SK-N-SH (cell line): ENCODE results near the gene CACNA1A. TPM values are rescaled to one million over a fixed set of nuclear protein-coding genes. Genes with fewer than 3 reads are reported as not detected.

Experiments
- CTCF ChIA-PET: fragments of 300-600, 350-600 bp; formaldehyde crosslinking; extraction: SDS; loops from one replicate; lab custom pipeline; 2021; lab: Yijun Ruan, JAX
- POLR2A ChIA-PET: fragments of 350-600 bp; sonication (Branson Sonifier 250); formaldehyde crosslinking; extraction: SDS; loops from one replicate; lab custom pipeline; 2020; ENCODE audit warnings: antibody characterized with exemption, inconsistent platforms; lab: Yijun Ruan, JAX
- DNase-seq: peaks from one replicate; pipeline ENCODE4 v3.0.0; 2012
- H2AFZ ChIP-seq: fragments of 200-600 bp; sonication (generic); 2 replicates; pipeline ENCODE4 v1.8.1; 2016; ENCODE audit warnings: antibody characterized with exemption, mild to moderate bottlenecking, low read depth
- H3F3A ChIP-seq: fragments of 200-600 bp; sonication (generic); replicated peaks from 2 replicates; pipeline ENCODE3; 2016; ENCODE audit warnings: antibody characterized with exemption, mild to moderate bottlenecking; ENCODE audit not compliant: insufficient read depth
- H3K27ac ChIP-seq, 2 experiments: fragments of 200-500 bp in 1 of 2; fragments of 200-600 bp in 1 of 2; sonication (Bioruptor generic) in 1 of 2; sonication (generic), shearing (Covaris generic) in 1 of 2; 2 replicates each; pipeline versions ENCODE4 v1.5.1 to v1.6.1; 2014 to 2016; ENCODE audit warnings: low read depth in 2 of 2, inconsistent platforms in 1 of 2, low read length in 1 of 2, mild to moderate bottlenecking in 1 of 2, mixed read lengths in 1 of 2
- H3K27me3 ChIP-seq: fragments of 200-600 bp; sonication (generic), shearing (Covaris generic); 2 replicates; pipeline ENCODE4 v1.6.1; 2016; ENCODE audit warnings: mixed run types; ENCODE audit not compliant: insufficient read depth
- H3K36me3 ChIP-seq, 2 experiments: fragments of 200-500 bp in 1 of 2; fragments of 200-600 bp in 1 of 2; sonication (Bioruptor generic) in 1 of 2; sonication (generic) in 1 of 2; replicated peaks in 1 of 2; 2 replicates each; pipeline versions ENCODE3 to v1.5.1; 2014 to 2016; ENCODE audit warnings: low read length in 1 of 2, mild to moderate bottlenecking in 1 of 2; ENCODE audit not compliant: insufficient read depth in 2 of 2, control insufficient read depth in 1 of 2
- H3K4me1 ChIP-seq, 2 experiments: fragments of 200-500 bp in 1 of 2; fragments of 200-600 bp in 1 of 2; sonication (Bioruptor generic) in 1 of 2; sonication (generic), shearing (Covaris generic) in 1 of 2; 2 replicates each; pipeline versions ENCODE4 v1.5.1 to v1.6.1; 2014 to 2016; ENCODE audit warnings: low read depth in 1 of 2, low read length in 1 of 2, mixed run types in 1 of 2; ENCODE audit not compliant: insufficient read depth in 2 of 2, control insufficient read depth in 1 of 2
- H3K4me2 ChIP-seq: fragments of 200-600 bp; sonication (generic), shearing (Covaris generic); 2 replicates; pipeline ENCODE4 v1.6.1; 2017; ENCODE audit warnings: mixed run types
- H3K4me3 ChIP-seq, 2 experiments: fragments of 200-500 bp in 1 of 2; fragments of 200-600 bp in 1 of 2; sonication (Bioruptor generic) in 1 of 2; sonication (generic), shearing (Covaris generic) in 1 of 2; 2 replicates each; pipeline versions ENCODE4 v1.5.1 to v1.8.1; 2014 to 2016; ENCODE audit warnings: low read depth in 2 of 2, inconsistent platforms in 1 of 2, low read length in 1 of 2, mild to moderate bottlenecking in 1 of 2, mixed read lengths in 1 of 2, moderate library complexity in 1 of 2
- H3K79me2 ChIP-seq: fragments of 200-600 bp; sonication (generic); 2 replicates; pipeline ENCODE4 v1.8.1; 2017; ENCODE audit warnings: mild to moderate bottlenecking; ENCODE audit not compliant: insufficient read depth
- H3K9ac ChIP-seq: fragments of 200-600 bp; sonication (generic); 2 replicates; pipeline ENCODE4 v1.6.1; 2017; ENCODE audit warnings: mixed run types
- H3K9me2 ChIP-seq: fragments of 200-600 bp; sonication (generic); 2 replicates; pipeline ENCODE4 v1.6.1; 2017; ENCODE audit warnings: mixed run types
- H3K9me3 ChIP-seq: fragments of 200-600 bp; sonication (generic); 2 replicates; pipeline ENCODE4 v1.6.1; 2017; ENCODE audit warnings: mixed run types, mild to moderate bottlenecking, moderate library complexity
- H4K20me1 ChIP-seq: fragments of 200-600 bp; sonication (generic); 2 replicates; pipeline ENCODE4 v1.6.1; 2017; ENCODE audit warnings: mild to moderate bottlenecking, mixed run types; ENCODE audit not compliant: insufficient read depth
- CTCF ChIP-seq: fragments of 200-600 bp; sonication (generic); IDR thresholded peaks from 2 replicates; pipeline ENCODE4 v1.6.1; 2017; ENCODE audit warnings: antibody characterized with exemption, mild to moderate bottlenecking, moderate library complexity
- ELF1 ChIP-seq: IDR thresholded peaks from 2 replicates; pipeline ENCODE4 v1.4.0; 2012
- EP300 ChIP-seq, 2 experiments: IDR thresholded peaks; 2 replicates each; pipeline versions ENCODE4 v1.4.0 to v1.6.1; 2012; ENCODE audit warnings: borderline replicate concordance in 1 of 2, low read depth in 1 of 2, low read length in 1 of 2
- EZH2phosphoT487 ChIP-seq: fragments of 200-600 bp; sonication (generic); IDR thresholded peaks from 2 replicates; pipeline ENCODE4 v1.6.1; 2017; ENCODE audit warnings: low read depth, mixed run types, mild to moderate bottlenecking, antibody characterized with exemption, moderate library complexity, borderline replicate concordance
- FOSL2 ChIP-seq: IDR thresholded peaks from 2 replicates; pipeline ENCODE4 v1.4.0; 2012; ENCODE audit warnings: low read depth, mild to moderate bottlenecking, moderate library complexity, borderline replicate concordance
- FOXM1 ChIP-seq: IDR thresholded peaks from 2 replicates; pipeline ENCODE4 v1.4.0; 2012; ENCODE audit warnings: low read depth, mild to moderate bottlenecking
- GABPA ChIP-seq: IDR thresholded peaks from 2 replicates; pipeline ENCODE4 v1.4.0; 2012; ENCODE audit warnings: low read depth, mild to moderate bottlenecking
- GATA2 ChIP-seq: sonication (generic); formaldehyde crosslinking; IDR thresholded peaks from 2 replicates; pipeline ENCODE4 v1.5.0; 2020; ENCODE audit warnings: mild to moderate bottlenecking, missing genetic modification reagents
- NFIC ChIP-seq: IDR thresholded peaks from 2 replicates; pipeline ENCODE4 v1.4.0; 2012; ENCODE audit warnings: borderline replicate concordance
- NRF1 ChIP-seq: IDR thresholded peaks from 2 replicates; pipeline ENCODE4 v1.6.1; 2012; ENCODE audit warnings: low read depth, mild to moderate bottlenecking, low read length
- POLR2AphosphoS5 ChIP-seq: IDR thresholded peaks from 2 replicates; pipeline ENCODE4 v1.6.1; 2012; ENCODE audit warnings: low read depth, low read length
- RAD21 ChIP-seq: IDR thresholded peaks from 2 replicates; pipeline ENCODE4 v1.6.1; 2012; ENCODE audit warnings: mild to moderate bottlenecking, low read length
- RXRA ChIP-seq: IDR thresholded peaks from 2 replicates; pipeline ENCODE4 v1.4.0; 2012; ENCODE audit warnings: low read depth, mild to moderate bottlenecking, borderline replicate concordance
- SMC3 ChIP-seq: IDR thresholded peaks from 2 replicates; pipeline ENCODE4 v1.6.1; 2012; ENCODE audit warnings: low read depth, low read length, improper control_type of control experiment
- TAF1 ChIP-seq: IDR thresholded peaks from 2 replicates; pipeline ENCODE4 v1.6.1; 2012; ENCODE audit warnings: low read depth, mild to moderate bottlenecking, low read length, moderate library complexity, borderline replicate concordance
- TEAD4 ChIP-seq: IDR thresholded peaks from 2 replicates; pipeline ENCODE4 v1.4.0; 2012; ENCODE audit warnings: mild to moderate bottlenecking, borderline replicate concordance; ENCODE audit not compliant: insufficient read depth
- USF2 ChIP-seq: fragments of 150-350 bp; IDR thresholded peaks from 2 replicates; pipeline ENCODE4 v1.6.1; 2017; ENCODE audit warnings: antibody characterized with exemption, low read length, low read depth, borderline replicate concordance
- WGBS: methylation state at CpG from one replicate; pipeline ENCODE4 v1.1.6; 2017; ENCODE audit warnings: low lambda C conversion rate; 5-methylcytosine and 5-hydroxymethylcytosine counted together
- polyA plus RNA-seq, 3 experiments: library from polyadenylated mRNA; depleted of rRNA; stranded (reverse); fragments of >200 nt; gene quantifications; 2 replicates each; pipeline ENCODE4 v1.2.3, GENCODE V29; 2012
- TF ChIP-seq, protein P1 (sequence below): IDR thresholded peaks from 2 replicates; pipeline ENCODE4; 2012
- TF ChIP-seq, protein P2 (sequence below): fragments of 150-350 bp; IDR thresholded peaks from 2 replicates; pipeline ENCODE4 v1.6.1; 2016; ENCODE audit warnings: mild to moderate bottlenecking, low read depth, low read length
- TF ChIP-seq, protein P3 (sequence below): IDR thresholded peaks from 2 replicates; pipeline ENCODE4 v1.4.0; 2012; ENCODE audit warnings: low read depth

The CACNA1A gene
- polyA plus RNA-seq, 1 of the 3 experiments (the other 2 are of a cell fraction), result 1.3 TPM

DNA sequence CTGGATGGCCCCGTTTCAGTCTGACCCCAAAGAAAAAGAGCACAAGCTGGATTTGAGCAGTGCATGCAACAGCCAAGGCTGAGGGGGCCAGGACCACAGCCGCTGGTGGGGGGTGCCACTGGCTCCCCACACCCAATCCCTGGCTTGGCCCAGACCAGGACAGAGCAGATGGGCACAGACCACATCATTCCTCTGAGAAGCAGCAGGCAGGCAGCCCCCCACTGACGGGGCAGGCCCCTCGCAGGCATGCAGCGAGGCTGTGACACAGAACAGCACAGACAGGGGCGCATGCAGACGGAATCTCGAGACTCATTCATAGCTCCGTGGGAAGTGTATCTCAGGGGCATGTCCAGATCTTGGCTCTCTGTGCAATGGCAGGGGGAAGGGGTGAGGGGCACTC is 281.2 kb downstream of the CACNA1A start:
- WGBS, result 8% methylated on average over 9 of the region's 9 CpGs
- POLR2A ChIA-PET, result no interaction called here
- H2AFZ ChIP-seq, result no peak overlapping the region
- H3K9ac ChIP-seq, result no peak overlapping the region
- no peaks in the 10 kb centered on the region for H3K36me3 ChIP-seq
- H3F3A ChIP-seq, result no peaks in the 10 kb centered on the region
- peaks cover 65% of the 10 kb centered on the region for H3K27me3 ChIP-seq
- no peaks in the 10 kb centered on the region for H4K20me1 ChIP-seq
- H3K27ac ChIP-seq, result no peak overlapping the region
- H3K4me2 ChIP-seq, result no peak overlapping the region
- no peak overlapping the region for H3K4me3 ChIP-seq
- TF ChIP-seq FOSL2 (no peak), USF2 (no peak), POLR2AphosphoS5 (no peak), EP300 (IDR thresholded peaks at IDR 0.05; ENCODE audit: borderline replicate concordance in 1 of 2, low read depth in 1 of 2, low read length in 1 of 2) (no peak), TEAD4 (no peak)
- TF ChIP-seq, protein P1, sequence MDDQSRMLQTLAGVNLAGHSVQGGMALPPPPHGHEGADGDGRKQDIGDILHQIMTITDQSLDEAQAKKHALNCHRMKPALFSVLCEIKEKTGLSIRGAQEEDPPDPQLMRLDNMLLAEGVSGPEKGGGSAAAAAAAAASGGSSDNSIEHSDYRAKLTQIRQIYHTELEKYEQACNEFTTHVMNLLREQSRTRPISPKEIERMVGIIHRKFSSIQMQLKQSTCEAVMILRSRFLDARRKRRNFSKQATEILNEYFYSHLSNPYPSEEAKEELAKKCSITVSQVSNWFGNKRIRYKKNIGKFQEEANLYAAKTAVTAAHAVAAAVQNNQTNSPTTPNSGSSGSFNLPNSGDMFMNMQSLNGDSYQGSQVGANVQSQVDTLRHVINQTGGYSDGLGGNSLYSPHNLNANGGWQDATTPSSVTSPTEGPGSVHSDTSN, result no peak
- TF ChIP-seq, all 33 proteins: peak for 0
- no peaks in the 10 kb centered on the region for H3K4me1 ChIP-seq
- H3K9me3 ChIP-seq, result no peaks in the 10 kb centered on the region
- no peak for DNase-seq
- H3K79me2 ChIP-seq, result no peaks in the 10 kb centered on the region
- CTCF ChIA-PET, result no interaction called here
- H3K9me2 ChIP-seq, result no peaks in the 10 kb centered on the region

DNA sequence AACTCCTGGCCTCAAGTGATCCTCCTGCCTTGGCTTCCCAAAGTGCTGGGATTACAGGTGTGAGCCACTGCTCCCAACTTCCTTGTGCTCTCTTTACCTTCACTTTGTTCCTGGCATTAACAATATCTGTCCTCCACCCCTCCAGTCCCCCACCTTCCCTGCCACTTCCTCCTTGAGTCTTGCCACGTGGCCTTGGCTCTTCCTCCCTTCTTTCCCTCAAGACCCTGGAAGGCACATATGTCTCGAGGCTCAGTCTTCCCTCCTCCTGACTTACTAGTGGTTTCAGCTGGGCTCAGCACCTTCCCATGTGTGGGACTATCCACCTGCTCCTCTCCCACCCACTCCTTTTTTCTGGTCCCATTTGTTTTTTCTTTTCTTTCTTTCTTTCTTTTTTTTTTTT is 285.4 kb downstream of the CACNA1A start:
- Histone ChIP-seq H3K36me3 (no peaks in the 10 kb centered on the region), H3K79me2 (no peaks in the 10 kb centered on the region), H3K27me3 (peaks cover 29% of the 10 kb centered on the region), H3K27ac (no peak overlapping the region), H3K9me2 (no peaks in the 10 kb centered on the region), H3K9ac (no peak overlapping the region), H4K20me1 (no peaks in the 10 kb centered on the region), H3F3A (no peaks in the 10 kb centered on the region), H3K4me3 (no peak overlapping the region), H2AFZ (no peak overlapping the region), H3K9me3 (no peaks in the 10 kb centered on the region), H3K4me2 (no peak overlapping the region), H3K4me1 (no peaks in the 10 kb centered on the region)
- TF ChIP-seq EZH2phosphoT487, result no peak
- TF ChIP-seq, protein P2, sequence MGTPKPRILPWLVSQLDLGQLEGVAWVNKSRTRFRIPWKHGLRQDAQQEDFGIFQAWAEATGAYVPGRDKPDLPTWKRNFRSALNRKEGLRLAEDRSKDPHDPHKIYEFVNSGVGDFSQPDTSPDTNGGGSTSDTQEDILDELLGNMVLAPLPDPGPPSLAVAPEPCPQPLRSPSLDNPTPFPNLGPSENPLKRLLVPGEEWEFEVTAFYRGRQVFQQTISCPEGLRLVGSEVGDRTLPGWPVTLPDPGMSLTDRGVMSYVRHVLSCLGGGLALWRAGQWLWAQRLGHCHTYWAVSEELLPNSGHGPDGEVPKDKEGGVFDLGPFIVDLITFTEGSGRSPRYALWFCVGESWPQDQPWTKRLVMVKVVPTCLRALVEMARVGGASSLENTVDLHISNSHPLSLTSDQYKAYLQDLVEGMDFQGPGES, result no peak
- no peak for TF ChIP-seq FOSL2
- no peak for TF ChIP-seq RAD21
- TF ChIP-seq RXRA, result no peak
- TF ChIP-seq ELF1, result no peak
- no peak for TF ChIP-seq CTCF
- TF ChIP-seq, protein P1, result no peak
- TF ChIP-seq NRF1, result no peak
- TF ChIP-seq GATA2 (CRISPR knock-in tag), result no peak
- TF ChIP-seq FOXM1, result no peak
- no peak for TF ChIP-seq NFIC
- no peak for TF ChIP-seq GABPA
- TF ChIP-seq, protein P3, sequence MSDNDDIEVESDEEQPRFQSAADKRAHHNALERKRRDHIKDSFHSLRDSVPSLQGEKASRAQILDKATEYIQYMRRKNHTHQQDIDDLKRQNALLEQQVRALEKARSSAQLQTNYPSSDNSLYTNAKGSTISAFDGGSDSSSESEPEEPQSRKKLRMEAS, result no peak
- no peak for TF ChIP-seq TAF1
- no peak for TF ChIP-seq SMC3
- 14% methylated on average over 2 of the region's 2 CpGs for WGBS
- DNase-seq, result no peak
- ChIA-PET CTCF (interaction anchor here (0.6 to 1.1 kb wide), 4 partner anchors 26 to 570 kb away, joined by 3 to 4 read pairs (median 4); no protein-coding TSS in a partner anchor), POLR2A (no interaction called here)
